Measurements from ENCODE around the gene HOXA6.

HOXA6 gene

DNA sequence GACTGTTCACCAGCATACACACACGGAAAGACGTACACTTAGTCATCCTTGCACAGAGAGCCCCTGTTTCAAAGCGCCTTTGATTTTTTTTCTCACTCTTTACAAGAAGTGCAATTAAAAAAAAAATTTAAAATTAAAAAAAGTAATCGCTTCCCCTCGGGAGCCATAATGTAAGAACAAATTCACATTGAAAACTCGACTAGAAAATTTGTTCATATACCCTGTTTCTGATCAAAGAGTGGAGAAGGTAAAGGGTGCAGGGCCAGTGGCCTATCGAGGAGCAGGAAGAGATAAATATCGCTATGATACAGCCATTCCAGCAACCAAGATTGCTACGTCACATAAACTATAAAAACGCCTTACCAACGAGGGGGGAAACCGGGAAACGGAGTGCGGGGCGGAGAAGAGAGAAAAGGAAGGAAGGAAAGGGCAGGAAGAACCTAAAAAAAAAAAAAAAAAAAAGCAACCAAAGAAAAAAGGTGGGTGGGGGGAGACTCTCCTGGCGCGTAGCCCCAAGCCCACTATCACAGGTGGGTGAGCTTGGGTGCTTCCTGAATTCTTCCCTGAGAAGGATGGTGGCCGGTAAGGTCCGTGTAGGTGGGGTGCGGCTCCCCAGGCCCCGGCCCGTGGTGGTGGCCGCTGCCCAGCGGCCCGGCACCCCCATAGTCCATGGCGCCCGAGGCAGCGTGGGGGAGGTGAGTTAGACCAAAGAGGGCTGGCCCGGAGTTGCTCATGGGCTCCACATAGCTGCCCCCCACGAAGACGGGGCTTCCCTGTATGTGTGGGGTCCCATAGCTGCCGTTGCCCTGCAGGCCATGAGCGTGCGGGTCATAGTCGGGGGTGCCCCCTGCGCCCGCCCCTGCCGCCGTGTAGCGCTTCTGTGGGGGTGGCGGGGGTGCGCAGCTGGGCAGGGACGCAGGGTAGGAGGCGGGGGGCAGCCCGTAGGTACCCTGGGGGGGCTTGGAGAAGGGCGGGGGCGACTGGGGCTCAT lies 39.9 kb downstream of the HOXA6 start:
- no peak for DNase-seq (ENCODE audit: low read depth)

- DNase-seq (ENCODE audit: low read depth) = no peak
Measured at GRCh38 chr7:27106901-27107240, 40.7 kb downstream of the HOXA6 start.

GRCh38 chr7:27106181-27106900 lies 41.2 kb downstream of the HOXA6 start:
- DNase-seq (ENCODE audit: low read depth) = no peak

DNA sequence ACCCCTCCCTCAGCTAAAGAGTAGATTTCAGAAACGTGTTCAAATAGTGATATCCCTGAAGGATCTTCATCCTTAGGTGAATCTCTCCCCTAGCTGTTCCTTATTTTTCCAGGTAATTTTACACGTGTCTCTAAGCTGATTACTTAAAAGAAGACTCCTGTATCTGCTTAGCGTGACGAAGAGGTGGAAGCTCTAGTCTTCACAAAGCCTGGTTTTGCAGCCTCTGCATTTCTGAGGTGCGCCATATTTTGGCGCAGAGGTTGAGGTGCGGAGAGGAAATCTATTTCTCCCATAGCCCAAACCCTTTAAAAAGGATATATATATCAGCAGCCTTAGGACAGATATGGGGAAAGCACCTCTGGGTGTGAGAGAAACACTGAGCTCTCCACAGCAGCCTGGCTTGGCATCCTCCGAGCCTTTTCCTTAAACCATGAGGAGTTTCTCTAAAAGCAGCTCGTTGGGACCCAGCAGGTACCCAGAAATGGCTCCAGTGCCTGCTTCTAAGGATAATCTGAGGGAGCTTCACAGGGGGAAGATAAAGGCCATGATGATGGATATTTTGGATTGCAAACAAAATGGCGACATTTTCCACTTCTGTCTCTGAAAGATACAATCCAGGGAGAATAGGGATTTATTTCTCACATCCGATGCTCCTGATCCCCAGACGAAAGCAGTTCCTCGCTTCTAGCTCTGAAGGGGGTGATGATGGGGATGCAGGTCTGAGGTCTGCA lies 42.1 kb downstream of the HOXA6 start:
- DNase-seq (ENCODE audit: low read depth) = no peak

DNA sequence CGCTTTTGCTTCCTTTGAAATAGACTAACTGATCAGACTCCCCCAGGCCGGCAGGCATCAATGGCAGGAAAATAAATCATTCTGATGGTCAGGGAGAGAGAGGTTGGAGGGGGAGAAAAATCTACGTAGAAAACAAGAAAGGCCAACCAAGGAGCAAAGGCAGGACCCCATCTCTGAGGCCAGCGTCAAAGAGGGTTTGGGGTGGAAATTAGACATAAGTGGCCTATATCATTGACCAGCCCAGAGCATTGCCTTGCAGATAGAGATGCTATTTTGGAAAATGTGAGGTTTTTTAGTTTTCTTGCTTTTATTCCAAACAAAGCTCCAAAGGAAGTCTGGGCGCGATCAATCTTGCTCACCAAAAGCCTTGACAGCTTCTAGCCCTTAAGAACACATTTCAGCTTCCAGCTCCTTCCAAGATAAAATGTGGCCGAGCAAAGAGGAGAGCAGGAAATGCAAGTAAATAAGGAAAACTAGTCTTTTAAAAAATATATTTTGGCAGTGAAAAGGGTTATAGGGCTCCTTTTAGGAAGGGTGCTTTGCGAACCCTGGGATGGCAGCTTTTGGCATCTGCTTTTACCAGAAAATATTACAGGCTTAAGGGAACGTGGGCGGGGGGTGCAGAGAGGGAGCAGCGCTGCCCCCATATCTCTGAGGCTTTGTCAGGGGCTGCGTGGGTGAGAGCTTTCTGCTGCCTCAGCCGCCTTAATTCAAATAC lies 43.1 kb downstream of the HOXA6 start:
- no peak for DNase-seq (ENCODE audit: low read depth)

GRCh38 chr7:27103489-27104226 lies 43.9 kb downstream of the HOXA6 start:
- no peak for DNase-seq (ENCODE audit: low read depth)

DNA sequence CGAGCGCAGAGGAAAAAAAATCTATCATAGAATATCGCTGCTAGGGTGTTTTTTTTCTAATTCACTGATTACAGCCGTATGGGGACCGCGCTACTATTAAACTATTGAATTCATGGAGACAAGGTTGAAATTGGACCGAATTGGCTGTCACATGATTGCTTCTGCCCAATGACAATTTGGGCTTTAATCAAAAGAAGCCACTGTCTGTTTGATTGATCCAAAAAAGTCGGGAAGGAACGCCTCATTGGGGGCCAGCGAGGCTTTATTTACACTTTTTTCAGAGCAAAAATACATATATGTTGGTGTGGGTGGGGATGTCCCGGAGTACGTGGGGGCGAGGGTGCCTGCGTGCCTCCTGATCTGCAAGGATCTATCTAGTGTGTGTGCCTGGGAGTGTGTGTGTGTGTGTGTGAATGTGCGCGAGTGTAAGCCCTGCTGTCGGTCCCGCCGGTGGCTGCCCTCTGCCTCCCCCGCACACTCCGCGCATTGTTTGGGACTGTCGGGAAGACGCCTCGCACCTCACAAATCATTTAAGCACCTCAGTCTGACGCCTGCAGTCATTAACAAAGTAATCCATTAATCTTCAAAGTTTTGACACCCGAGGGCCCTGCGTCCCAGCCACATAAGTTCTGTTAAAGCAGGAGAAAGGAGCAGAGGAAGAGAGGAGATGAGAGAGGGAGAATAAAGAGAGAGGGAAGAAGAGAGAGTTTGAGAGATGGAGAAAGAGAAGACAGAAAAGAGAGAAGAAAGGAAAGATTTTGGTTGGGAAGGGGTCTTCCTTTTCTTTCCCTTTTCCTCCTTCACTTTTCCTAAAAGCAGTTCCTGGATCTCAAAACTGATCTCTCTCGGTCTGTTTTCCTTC lies 44.8 kb downstream of the HOXA6 start, which contains the start of gene HOXA2:
HOXA2 (minus strand) TSS at position 103 of the 862 bp plus-strand sequence. CDS start 183 bp downstream, outside the sequence.
- DNase-seq (ENCODE audit: low read depth) = no peak

DNA sequence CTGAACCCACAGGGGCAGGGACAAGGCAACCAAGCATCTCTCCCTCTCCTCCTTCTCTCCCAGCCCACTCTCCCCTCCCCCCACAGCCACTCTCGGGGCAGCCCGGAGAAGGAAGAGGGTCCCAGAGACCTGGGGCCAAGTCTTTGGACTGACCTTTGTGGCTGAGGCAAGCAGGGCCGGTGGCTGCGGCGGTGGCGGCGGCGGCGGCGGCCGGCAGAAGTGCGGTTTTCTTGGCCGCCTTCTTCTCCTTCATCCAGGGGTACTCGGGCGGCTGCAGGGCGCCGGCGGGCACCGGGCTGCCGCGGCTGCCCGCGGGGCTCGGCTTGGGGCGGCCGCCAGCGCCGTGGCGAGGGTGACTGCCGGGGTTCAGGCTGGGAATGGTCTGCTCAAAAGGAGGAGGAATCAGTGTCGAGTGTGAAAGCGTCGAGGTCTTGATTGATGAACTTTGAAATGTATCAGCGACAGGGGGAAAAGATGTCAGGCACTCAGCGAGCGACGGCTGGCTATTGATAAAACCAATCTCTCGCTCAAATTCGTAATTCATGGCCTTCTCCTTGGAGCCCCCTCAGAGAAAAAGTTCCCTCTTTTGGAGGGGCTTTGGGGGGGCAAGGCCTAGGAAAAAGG lies 45.5 kb downstream of the HOXA6 start:
- DNase-seq (ENCODE audit: low read depth) = no peak

GRCh38 chr7:27101171-27101956 lies 46.2 kb downstream of the HOXA6 start:
- no peak for DNase-seq (ENCODE audit: low read depth)

GRCh38 chr7:27100694-27101170 lies 46.8 kb downstream of the HOXA6 start:
- no peak for DNase-seq (ENCODE audit: low read depth)

- no peak for DNase-seq (ENCODE audit: low read depth)
Measured at GRCh38 chr7:27099453-27100370, 47.9 kb downstream of the HOXA6 start.

DNA sequence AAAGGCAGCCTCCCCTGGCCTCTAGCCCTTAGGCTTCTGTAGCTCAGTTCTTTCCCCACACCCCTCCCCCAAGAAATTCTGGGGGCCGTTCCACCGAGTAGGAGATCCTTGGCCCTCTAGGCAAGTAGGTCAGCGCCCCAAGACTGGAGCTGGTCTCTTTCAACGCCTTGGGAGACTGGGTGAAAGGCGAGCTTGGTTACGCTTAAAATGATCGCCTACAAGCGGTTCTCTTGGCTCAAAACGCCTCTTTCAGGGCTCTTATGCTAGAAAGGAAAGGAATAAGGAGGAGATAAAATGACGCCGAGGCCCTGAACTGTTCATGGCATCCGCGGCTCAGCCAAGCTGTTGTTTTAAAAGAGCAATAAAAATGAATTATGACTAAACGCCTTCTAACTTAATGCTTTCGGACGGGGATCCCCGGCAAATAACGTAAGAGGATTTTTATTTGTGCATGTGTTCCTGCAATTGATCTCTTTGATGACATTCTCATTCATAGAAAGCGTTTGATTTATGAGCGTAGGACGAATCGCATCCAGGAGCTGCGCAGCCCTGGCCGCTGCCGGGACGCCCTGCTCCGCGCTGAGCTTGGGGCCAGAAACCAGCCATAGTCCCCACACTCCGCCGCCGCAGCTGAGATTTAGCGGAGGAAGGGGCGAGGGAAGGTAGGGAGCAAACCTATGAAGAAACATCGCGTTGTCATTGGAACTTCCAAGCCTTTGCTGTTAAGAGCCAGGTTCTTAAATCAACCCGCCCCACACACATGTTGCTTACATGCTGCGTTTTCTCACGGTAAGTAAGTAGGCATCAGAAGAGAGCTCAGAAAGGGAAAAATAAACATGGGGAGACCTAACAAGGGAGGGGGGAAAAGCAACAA lies 48.8 kb downstream of the HOXA6 start:
- no peak for DNase-seq (ENCODE audit: low read depth)

GRCh38 chr7:27097686-27098577 lies 49.6 kb downstream of the HOXA6 start:
- no peak for DNase-seq (ENCODE audit: low read depth)

GRCh38 chr7:27096768-27097514 lies 50.6 kb downstream of the HOXA6 start:
- DNase-seq (ENCODE audit: low read depth) = no peak
